ENCODE results near the gene PYGM. TPM values are rescaled to one million over a fixed set of nuclear protein-coding genes. Genes with fewer than 3 reads are reported as not detected.

The PYGM gene
- total and polyA plus RNA-seq, 10 donors, result 1.7 to 7.2 (median 4.2) TPM

DNA sequence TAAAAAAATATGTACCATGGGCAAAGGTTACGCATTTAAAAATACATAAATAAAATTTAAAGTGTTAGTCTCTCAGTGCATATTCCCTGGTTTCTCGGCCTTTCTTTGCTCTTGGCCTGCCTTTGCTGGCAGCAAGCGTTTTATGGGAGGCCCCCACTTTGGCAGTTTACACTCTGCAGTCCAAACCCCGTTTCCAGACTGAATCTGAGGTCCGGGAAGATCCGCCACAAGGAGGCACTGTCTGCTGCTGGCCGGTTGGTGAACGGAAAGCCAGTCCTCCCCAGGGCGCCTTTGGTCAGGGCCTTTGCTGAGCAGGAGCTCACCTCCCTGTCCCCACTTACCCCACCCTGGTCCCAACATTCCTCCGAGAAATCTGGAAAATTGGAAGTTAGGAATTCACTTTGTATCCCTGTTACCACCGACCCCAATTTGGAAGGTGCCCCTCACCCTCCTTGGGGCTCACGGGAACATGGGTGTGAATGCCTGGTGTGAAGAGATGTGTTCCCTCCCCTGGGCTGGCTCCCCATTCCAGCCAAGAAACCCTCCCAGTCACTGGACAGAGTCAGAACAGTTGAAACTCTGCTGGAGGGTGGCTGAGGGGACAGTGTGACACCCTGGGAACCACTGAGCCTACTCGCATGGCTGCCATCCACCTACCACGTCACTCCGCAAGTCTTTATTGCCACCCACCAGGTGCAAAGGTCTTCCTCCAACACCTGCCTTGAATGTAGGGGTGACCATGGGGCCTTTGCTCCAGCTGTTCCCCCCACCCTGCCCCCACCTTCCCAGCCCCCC is 27.9 kb upstream of the PYGM start:
- Histone ChIP-seq H3K4me3 (no peak overlapping the region), H3K4me1 (peaks cover 0 to 38% (median 17%) of the 10 kb centered on the region in 6 donors), H3K27me3 (replicated peaks in 1 of 7) (no peaks in the 10 kb centered on the region), H3K9me3 (no peaks in the 10 kb centered on the region), H3K36me3 (peaks cover 0 to 55% (median 41%) of the 10 kb centered on the region in 6 donors), H3K27ac (peak overlapping the region in 6 of 8 donors; percentile 18 to 56 (median 38))
- peak; percentile 90 for DNase-seq
- 42 to 48% (median 46%) methylated on average over 12 to 15 of the region's 15 CpGs for WGBS, 5 donors
- intact Hi-C loops (cut with DNase I; ENCODE audit: low total_unique reads), result loop anchor here (10.0 kb wide), 1 partner anchor 57 kb away; the partner anchor contains the start of gene CDC42BPG
- TF ChIP-seq, protein P1, sequence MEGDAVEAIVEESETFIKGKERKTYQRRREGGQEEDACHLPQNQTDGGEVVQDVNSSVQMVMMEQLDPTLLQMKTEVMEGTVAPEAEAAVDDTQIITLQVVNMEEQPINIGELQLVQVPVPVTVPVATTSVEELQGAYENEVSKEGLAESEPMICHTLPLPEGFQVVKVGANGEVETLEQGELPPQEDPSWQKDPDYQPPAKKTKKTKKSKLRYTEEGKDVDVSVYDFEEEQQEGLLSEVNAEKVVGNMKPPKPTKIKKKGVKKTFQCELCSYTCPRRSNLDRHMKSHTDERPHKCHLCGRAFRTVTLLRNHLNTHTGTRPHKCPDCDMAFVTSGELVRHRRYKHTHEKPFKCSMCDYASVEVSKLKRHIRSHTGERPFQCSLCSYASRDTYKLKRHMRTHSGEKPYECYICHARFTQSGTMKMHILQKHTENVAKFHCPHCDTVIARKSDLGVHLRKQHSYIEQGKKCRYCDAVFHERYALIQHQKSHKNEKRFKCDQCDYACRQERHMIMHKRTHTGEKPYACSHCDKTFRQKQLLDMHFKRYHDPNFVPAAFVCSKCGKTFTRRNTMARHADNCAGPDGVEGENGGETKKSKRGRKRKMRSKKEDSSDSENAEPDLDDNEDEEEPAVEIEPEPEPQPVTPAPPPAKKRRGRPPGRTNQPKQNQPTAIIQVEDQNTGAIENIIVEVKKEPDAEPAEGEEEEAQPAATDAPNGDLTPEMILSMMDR (IDR thresholded peaks at IDR 0.05 in 8 of 11, conservative IDR thresholded peaks at IDR 0.05 in 3 of 11), result peak; percentile 17 to 81 (median 67)
- TF ChIP-seq POLR2AphosphoS5 (IDR thresholded peaks at IDR 0.05), result peak in 2 of 3 donors; percentile 58 to 60
- TF ChIP-seq POLR2A (IDR thresholded peaks at IDR 0.05), result no peak

DNA sequence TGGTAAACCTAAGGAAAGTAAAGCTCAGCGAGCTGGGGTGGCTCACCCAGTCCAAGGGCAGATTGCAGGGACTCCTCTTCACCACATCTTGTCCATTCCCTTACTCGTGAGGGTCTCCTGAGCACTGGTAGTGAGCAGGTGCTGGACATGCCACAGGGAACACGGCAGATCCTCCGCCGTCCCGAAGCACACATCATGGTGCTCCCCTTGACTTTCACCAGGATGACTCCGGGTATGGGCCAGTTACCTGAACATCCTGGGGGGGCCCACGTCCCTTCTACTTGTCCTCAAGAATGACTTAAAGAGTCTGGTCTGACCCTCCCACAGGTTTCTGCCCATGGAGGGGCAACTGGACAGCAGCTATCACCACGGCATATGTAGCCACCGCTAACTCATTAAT is 26.5 kb upstream of the PYGM start:
- peak; percentile 68 for DNase-seq
- H3K27ac ChIP-seq, result no peak overlapping the region
- 90 to 94% (median 92%) methylated on average over 9 to 10 of the region's 10 CpGs for WGBS, 5 donors

DNA sequence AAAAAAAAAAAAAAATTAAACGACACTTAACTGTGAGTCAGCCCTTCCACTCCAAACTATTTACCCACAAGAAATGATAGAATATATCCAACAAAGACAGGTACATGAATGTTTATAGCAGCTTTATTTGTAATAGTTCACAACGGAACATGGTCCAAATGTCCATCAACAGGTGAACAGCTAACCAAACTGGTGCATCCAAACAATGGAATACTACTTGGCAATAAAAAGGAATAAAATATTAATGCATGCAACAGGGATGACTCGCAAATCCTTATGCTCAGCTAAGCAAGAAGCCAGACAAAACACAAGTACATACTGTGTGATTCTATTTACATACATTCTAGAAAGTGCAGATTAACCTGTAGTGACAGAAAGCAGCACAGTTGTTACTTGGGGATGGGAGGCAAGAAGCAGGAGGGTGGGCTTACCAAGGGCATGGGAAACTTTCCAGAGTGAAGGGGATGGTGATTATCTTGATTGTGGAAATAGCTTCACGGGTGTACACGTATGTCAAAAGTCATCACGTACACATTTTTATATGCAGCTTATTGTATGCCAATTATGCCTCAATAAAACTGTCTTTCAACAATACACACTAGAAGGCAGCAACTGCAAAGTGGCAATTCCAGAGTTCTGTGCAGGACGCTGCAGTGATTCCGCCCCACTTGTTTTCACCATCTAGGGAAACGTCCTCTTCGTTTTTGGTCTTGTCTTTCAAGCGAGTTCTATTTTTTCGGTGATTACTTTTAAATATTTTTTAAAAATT is 25.2 kb upstream of the PYGM start:
- H3K9me3 ChIP-seq, result no peaks in the 10 kb centered on the region
- TF ChIP-seq POLR2AphosphoS5 (IDR thresholded peaks at IDR 0.05) (peak in 1 of 3 donors; percentile 10), POLR2A (IDR thresholded peaks at IDR 0.05) (no peak)
- TF ChIP-seq, protein P1 (IDR thresholded peaks at IDR 0.05 in 8 of 11, conservative IDR thresholded peaks at IDR 0.05 in 3 of 11), result no peak
- H3K4me3 ChIP-seq, result no peak overlapping the region
- peaks cover 0 to 28% (median 17%) of the 10 kb centered on the region in 6 donors for H3K36me3 ChIP-seq
- peaks cover 2 to 49% (median 24%) of the 10 kb centered on the region in 6 donors for H3K4me1 ChIP-seq
- DNase-seq, result no peak
- no peaks in the 10 kb centered on the region for H3K27me3 ChIP-seq (replicated peaks in 1 of 7)
- intact Hi-C loops (cut with DNase I; ENCODE audit: low total_unique reads), result loop anchor here (10.0 kb wide), 1 partner anchor 60 kb away; the partner anchor contains the start of gene CDC42BPG
- no peak overlapping the region for H3K27ac ChIP-seq
- 87 to 92% (median 91%) methylated on average over 12 of the region's 12 CpGs for WGBS, 5 donors

More for the DNA sequence above, 26.5 kb upstream of the PYGM start:
- Histone ChIP-seq H3K4me1 (peaks cover 0 to 37% (median 15%) of the 10 kb centered on the region in 6 donors), H3K4me3 (no peak overlapping the region), H3K27me3 (replicated peaks in 1 of 7) (no peaks in the 10 kb centered on the region), H3K36me3 (peaks cover 0 to 41% (median 29%) of the 10 kb centered on the region in 6 donors), H3K9me3 (no peaks in the 10 kb centered on the region)
- peak in 2 of 3 donors; percentile 41 to 47 for TF ChIP-seq POLR2AphosphoS5 (IDR thresholded peaks at IDR 0.05)
- TF ChIP-seq, protein P1 (IDR thresholded peaks at IDR 0.05 in 8 of 11, conservative IDR thresholded peaks at IDR 0.05 in 3 of 11), result no peak
- intact Hi-C loops (cut with DNase I; ENCODE audit: low total_unique reads), result loop anchor here (10.0 kb wide), 1 partner anchor 58 kb away; the partner anchor contains the start of gene CDC42BPG
